Right forelimb (tissue), 1 donor: ENCODE data around the gene ARID5A.
"Not testable (repeated sequence)": the region's sequence is repeated elsewhere in the genome, so short reads cannot be mapped to it uniquely, and the experiment has no call there.

Experiments
- DNase-seq: peaks from one replicate; pipeline ENCODE4 v3.0.0-alpha.2; 2018

ARID5A gene, protein sequence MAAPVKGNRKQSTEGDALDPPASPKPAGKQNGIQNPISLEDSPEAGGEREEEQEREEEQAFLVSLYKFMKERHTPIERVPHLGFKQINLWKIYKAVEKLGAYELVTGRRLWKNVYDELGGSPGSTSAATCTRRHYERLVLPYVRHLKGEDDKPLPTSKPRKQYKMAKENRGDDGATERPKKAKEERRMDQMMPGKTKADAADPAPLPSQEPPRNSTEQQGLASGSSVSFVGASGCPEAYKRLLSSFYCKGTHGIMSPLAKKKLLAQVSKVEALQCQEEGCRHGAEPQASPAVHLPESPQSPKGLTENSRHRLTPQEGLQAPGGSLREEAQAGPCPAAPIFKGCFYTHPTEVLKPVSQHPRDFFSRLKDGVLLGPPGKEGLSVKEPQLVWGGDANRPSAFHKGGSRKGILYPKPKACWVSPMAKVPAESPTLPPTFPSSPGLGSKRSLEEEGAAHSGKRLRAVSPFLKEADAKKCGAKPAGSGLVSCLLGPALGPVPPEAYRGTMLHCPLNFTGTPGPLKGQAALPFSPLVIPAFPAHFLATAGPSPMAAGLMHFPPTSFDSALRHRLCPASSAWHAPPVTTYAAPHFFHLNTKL

GRCh38 chr2:96536445-96537065 is at the start of gene ARID5A:
TSS of gene ARID5A (plus strand) at chr2:96536752. CDS start at chr2:96536827, 75 bp downstream.
- peak; percentile 93 for DNase-seq

- no peak for DNase-seq
These were observed 47.3 kb upstream of the ARID5A start for GRCh38 chr2:96489261-96489660.

- DNase-seq = no peak
These were observed 46.9 kb upstream of the ARID5A start for GRCh38 chr2:96489663-96490062.

DNA sequence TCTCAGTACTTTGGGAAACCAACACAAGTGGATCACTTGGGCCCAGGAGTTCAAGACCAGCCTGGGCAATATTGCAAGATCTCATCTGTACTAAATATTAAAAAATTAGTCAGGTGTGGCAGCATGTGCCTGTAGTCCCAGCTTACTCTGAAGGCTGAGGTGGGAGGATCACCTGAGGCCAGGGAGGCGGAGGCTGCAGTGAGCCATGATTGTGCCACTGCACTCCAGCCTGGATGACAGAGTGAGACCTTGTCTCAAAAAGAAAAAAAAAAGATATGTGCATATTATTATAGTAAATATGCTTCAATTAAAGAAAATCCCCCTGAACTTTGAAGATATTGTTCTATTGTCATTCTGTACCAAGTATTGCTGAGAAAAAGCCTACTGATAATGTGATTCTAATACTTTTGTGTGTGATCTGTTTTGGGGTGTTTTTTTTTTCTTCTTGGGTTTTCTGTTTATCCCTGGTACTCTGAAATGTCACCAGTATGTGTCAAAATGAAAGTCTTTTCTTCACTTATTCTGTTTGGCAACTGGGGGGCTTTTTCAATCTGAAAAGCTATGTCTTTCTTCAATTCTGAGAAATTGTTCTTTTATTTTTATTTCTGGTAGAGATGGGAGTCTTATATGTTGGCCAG is 44.6 kb upstream of the ARID5A start:
- no peak for DNase-seq

DNA sequence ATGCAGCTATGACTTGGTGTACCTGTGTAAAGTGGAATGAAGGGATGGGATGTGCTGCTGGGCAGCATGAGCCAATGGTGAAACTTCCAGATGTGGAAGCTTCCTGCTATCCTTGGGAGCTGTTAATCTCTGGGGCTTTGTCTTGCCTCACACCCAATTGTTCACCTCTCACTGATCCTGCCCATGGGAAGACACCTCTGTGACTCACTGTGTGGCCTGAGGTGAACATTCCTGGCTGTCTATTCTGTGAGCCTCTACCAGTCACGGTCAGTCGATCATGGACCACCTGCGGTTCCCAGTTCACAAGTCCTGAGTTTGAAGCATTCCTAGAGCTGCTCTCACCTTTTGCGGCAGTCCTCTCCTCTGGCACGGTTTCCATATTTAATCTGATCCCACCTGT is 43.5 kb upstream of the ARID5A start:
- DNase-seq = no peak

- DNase-seq = no peak
These were observed 42.4 kb upstream of the ARID5A start for GRCh38 chr2:96494188-96494587.

DNA sequence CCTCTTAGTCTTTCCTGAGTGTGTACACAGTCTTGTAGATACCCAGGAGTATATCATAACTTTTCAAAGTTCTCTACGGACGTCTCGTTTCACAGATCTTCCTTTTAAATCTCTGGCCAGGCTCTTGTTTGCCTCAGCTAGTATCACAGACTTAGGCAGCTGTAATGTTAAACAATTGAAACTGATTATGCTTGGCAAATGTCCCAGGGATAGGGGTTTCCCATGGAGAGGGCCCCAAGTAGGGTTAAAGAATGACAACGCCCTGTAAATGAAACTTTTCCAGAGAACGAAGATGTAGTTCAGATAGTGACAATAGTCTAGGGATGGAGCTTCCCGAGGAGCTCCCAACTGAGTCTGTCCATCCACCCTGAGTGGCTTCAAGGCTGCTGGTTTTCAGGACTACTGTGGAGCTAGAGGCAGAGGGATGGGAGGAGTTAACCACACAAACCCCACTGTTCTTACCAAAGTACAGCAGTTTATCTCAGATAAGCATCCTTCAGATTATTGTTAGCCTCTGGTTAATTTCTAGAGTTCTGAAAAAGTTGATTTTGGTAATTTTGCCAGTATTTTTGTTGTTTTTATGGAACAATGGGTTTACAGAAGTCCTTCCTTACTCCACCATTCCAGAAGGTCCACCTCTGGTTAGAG is 40.4 kb upstream of the ARID5A start:
- no peak for DNase-seq

DNA sequence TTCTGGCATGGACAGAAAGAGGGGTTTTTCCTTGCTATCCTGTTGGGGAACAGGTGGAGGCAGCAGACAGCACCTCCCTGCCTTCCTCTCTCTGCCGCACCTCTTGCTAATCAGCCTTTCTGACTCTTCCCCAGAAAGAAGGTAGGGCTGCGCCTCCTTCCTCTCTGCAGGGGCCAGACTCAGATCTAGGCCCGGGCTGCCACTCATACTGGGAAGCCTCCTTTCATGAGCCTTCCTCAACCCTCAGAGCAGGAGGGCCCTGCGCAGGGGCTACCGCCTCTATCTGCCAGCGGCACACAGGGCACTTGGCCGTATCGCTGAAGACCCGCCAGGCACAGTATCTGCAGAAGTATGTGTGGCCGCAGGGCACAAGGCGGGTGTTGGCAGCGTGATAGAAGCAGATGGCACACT is 38.5 kb upstream of the ARID5A start:
- DNase-seq = no peak

GRCh38 chr2:96498611-96499010 is 37.9 kb upstream of the ARID5A start:
- DNase-seq = not testable (repeated sequence)

DNA sequence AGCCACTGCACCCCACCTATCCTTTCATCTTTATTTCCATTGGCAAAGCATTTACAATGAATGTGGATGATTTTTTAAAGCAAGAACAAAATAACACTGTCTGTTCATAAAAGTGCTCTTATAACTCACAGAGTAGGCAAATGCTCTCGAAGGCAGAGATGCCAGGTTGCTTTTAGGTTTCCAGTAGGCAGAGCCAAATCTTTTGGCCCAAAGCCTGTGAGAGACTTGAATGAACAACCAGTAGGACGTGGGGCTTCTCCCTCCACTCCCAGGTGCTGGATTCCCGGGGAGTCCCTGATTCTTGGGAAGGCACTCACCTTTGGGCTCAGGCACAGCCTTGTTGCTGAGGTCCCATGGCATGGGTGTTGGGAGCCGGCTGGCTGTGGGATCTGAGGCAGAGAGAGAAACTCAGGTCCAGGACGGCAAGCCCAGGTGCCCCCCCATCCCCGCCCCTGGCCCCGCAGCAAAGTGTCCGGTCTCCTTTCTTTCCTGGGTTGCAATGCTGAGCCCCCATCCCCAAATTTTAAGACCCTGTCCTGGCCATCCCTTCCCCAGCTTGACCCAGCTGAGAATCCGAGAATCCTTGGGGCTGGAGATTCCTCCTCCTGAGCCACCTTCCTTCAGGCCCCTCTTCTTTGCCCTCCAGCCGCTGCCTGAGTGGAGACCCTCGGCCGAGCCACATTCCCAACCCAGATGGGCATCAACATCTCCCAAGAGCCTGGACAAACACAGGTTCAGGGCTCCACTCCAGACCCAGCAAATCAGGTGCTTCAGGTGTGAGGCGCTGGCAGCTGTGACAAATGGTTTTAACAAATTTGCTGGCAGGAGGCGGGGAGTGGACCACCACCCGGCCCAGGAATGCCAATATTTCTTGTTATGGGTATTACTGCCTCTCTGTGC is 37.2 kb upstream of the ARID5A start:
- DNase-seq = no peak

GRCh38 chr2:96500385-96501066 is 36.0 kb upstream of the ARID5A start:
- DNase-seq = no peak

DNA sequence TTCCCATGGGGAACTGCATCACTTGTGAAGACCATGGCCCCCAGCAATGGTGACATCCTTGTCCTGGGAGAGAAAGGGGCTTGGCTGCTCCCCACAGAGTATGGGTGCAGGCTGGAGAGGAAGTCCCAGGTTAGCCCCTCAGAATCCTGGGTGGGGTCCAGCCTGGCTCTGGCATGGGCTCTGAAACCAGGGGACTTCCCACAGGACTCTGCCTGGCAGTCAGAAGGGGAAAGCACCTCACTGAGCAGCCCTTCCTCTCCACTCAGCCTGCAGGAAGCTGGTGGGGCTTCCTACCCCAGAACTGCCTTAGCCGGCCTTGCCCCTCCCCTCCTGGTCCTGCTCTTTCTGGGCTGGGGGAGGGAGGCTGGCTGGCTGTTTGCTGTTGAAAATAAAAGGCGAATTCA is 35.1 kb upstream of the ARID5A start:
- no peak for DNase-seq

DNA sequence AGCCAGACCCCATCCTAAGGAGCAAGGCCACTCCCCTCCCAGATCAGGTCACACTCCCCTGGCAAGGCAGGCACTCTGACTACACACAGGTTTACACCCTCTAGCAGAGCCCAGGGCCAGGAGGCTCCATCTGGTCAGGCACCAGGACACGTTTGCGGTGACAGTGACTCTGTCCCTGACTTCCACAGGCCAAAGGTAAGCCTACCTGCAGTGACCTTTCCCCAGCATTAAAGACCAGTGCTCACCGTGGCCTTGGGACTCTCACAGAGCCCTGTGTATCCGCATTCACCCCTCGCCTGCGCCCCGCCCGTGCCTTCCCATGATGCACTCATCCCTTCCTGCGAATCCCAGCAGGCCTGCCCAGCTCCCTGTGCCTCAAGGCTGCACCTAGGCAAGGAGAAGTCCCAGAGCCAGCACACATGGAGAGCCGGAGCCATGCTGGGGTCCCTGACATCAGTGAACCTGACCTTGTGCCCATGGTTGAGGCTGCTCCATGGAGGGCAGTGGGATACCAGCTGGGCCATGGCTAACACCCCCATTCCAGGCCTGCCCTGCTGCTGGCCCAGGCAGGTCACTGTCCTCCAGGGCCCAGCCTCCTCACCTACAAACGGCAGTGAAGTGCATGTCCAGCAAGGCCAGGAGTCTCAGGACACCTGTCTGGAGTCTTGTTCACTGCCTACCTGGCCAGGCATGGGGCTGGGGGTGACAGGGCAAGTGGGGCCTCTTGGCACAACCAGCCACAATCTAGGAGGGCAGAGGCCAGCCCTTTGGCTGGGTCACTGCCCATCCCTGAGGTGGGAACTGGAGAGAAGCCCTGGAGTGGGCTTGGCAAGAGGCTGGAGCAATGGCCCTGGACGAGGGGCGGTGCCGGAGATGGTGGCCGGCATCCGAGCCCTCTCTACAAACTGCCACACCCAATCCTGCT is 34.4 kb upstream of the ARID5A start:
- DNase-seq = no peak

GRCh38 chr2:96502891-96503636 is 33.5 kb upstream of the ARID5A start:
- no peak for DNase-seq

- no peak for DNase-seq
These were observed 32.8 kb upstream of the ARID5A start for GRCh38 chr2:96503637-96504243.

DNA sequence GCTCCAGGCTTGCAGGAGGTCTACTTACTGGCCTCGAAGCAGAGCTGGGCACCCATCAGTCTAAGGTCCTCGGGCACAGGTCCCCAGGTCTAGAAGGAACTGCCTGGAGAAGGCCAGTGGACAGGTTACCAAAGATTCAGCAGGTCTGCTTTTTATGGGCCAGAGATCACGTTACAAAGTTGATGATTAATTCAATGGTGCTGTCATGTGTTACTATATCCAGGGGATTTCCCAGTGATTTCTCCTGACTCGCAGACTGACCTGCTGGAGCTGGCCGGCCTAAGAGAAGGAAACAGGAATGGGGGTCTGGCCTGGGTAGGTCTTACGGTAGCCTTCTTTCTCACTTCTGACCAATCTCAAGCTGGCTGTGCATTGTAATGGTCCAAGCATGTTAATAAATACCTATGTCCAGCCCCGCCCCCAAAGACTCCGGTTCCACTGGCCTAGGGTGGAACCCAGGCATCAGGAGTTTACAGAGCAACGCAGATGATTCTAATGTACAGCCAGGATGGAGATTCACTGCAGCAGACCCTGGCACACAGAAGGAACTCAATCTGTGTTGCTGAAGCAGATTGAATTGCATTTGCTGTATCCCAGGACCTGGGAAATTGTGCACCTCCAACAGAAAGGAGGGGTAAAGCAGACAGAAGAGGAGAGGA is 31.2 kb upstream of the ARID5A start, which contains the start of gene NEURL3:
Gene NEURL3 (minus strand): TSS at position 127 of the 659 bp plus-strand sequence. CDS start 71 bp downstream, at position 56.
- DNase-seq = no peak

- DNase-seq = no peak
These were observed 30.3 kb upstream of the ARID5A start for GRCh38 chr2:96506016-96506906.
